ENCODE data around the gene MYO15B. TPM values are rescaled to one million over a fixed set of nuclear protein-coding genes. Genes with fewer than 3 reads are reported as not detected.

MYO15B gene
- total and polyA plus RNA-seq, 2 donors (not counting 1 experiment from before 2014, with no cell fraction given) = 452 to 1,019 TPM

DNA sequence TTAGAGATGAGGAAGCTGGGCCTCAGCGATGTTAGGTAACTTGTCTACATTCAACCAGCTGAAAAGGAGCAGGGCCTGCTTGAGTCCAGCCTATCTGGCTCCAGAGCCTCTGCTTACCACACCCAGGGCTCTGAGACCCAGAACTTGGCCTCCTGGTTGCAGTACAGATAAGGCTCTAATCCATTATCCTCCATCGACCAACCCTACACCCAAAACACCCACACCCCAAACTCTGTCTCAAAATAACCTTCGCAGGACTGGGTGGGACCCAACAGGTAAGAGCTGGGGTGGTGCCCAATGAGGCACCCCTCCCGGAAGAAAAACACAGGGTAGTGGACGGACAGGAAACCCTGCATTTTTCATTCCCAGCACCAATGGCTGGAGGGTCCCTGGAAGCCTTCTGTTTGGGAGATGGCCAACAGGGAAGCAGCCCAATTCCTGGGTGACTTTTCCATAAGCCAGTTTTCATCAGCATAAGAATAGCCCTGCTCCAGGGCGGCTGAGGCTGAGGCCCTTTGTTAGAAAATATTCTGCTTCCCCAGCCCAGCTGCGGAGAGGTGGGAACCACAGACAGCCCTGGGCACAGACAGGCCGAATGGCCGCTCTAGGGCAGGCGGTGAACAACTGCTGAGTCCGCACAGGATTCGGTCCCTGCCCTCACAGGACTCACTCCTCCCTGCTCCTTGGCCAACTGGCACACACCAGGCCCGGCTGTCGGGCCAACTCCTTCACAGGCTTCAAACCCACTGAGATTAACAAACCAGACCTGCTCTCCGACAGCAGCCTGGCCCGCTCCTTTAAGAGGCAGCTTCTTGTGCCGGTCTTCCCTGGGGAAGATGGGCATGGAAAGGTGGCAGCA is 55.4 kb downstream of the MYO15B start:
- CTCF ChIA-PET = interaction anchor here (0.9 to 6.8 kb wide), 3 partner anchors 11 to 42 kb away, joined by 3 to 78 read pairs (median 4); partner anchors contain the start of gene SMIM5
- POLR2A ChIA-PET = no interaction called here
- ATAC-seq (ENCODE audit: low read depth) = no peak

DNA sequence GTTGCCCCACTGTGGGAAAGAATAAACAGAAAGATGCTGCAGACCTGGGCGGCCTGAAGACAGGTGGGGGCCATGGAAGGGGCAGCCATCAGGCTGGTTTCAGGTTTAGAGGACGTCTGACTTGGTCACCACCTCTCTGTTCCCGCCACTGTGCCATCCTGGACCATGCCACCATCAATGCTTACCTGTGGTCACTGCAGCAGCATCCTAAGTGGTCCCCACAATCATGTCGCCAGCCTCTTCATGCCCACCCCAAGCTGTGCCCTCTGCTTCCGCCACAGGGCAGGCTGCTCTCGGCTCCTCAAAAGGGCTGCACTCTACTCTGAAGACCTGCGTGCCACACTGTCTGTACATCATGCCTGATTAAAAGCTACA is 56.0 kb downstream of the MYO15B start:
- Histone ChIP-seq H3K27ac (ENCODE audit: low read length in 2 of 2) (no peak overlapping the region), H4K20me1 (ENCODE audit: control insufficient read depth, insufficient read depth, low read length, poor library complexity, severe bottlenecking) (no peaks in the 10 kb centered on the region), H3K36me3 (replicated peaks in 1 of 2; ENCODE audit: control extremely low read depth in 1 of 2, control insufficient read depth in 1 of 2, extremely low read depth in 1 of 2, insufficient read depth in 2 of 2, low read length in 1 of 2) (peaks cover 2 to 19% of the 10 kb centered on the region in 2 experiments), H3K27me3 (replicated peaks in 1 of 4; ENCODE audit: control extremely low read depth in 1 of 4, control insufficient read depth in 3 of 4, insufficient read depth in 4 of 4, low read length in 3 of 4) (no peaks in the 10 kb centered on the region), H3K9ac (ENCODE audit: low read length) (no peak overlapping the region), H3K4me3 (ENCODE audit: control extremely low read depth in 1 of 5, extremely low read depth in 1 of 5, insufficient read depth in 1 of 5, low read depth in 2 of 5, low read length in 4 of 5) (no peak overlapping the region), H3K79me2 (ENCODE audit: control insufficient read depth, insufficient read depth, low read length) (no peaks in the 10 kb centered on the region), H3K9me3 (ENCODE audit: control extremely low read depth in 1 of 3, control insufficient read depth in 2 of 3, insufficient read depth in 1 of 3, low read length in 2 of 3) (no peaks in the 10 kb centered on the region), H3K4me1 (ENCODE audit: control insufficient read depth in 2 of 2, insufficient read depth in 2 of 2, low read length in 2 of 2) (peaks cover 8 to 12% of the 10 kb centered on the region in 2 donors), H3K4me2 (replicated peaks; ENCODE audit: low read depth, low read length, poor library complexity, severe bottlenecking) (no peak overlapping the region), H2AFZ (ENCODE audit: insufficient read depth, low read depth, low read length, poor library complexity, severe bottlenecking) (no peak overlapping the region)
- TF ChIP-seq, protein P1, sequence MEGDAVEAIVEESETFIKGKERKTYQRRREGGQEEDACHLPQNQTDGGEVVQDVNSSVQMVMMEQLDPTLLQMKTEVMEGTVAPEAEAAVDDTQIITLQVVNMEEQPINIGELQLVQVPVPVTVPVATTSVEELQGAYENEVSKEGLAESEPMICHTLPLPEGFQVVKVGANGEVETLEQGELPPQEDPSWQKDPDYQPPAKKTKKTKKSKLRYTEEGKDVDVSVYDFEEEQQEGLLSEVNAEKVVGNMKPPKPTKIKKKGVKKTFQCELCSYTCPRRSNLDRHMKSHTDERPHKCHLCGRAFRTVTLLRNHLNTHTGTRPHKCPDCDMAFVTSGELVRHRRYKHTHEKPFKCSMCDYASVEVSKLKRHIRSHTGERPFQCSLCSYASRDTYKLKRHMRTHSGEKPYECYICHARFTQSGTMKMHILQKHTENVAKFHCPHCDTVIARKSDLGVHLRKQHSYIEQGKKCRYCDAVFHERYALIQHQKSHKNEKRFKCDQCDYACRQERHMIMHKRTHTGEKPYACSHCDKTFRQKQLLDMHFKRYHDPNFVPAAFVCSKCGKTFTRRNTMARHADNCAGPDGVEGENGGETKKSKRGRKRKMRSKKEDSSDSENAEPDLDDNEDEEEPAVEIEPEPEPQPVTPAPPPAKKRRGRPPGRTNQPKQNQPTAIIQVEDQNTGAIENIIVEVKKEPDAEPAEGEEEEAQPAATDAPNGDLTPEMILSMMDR (IDR thresholded peaks at IDR 0.05) = no peak
- no peak for TF ChIP-seq EZH2 (IDR thresholded peaks at IDR 0.05; ENCODE audit: borderline replicate concordance, insufficient read depth, low read depth, low read length, poor library complexity, severe bottlenecking)
- intact Hi-C loops (cut with micrococcal nuclease) = no loop called here
- no peak overlapping the region for H3K27ac Mint-ChIP-seq
- H3K27me3 Mint-ChIP-seq = no peaks in the 10 kb centered on the region
- 98% methylated on average over 7 of the region's 7 CpGs for WGBS (ENCODE audit: insufficient coverage)
- ChIA-PET POLR2A (no interaction called here), CTCF (interaction anchor here (1.8 to 6.8 kb wide), 2 partner anchors 10 to 12 kb away, joined by 7 to 78 read pairs; partner anchors contain the start of gene SMIM5)
- ATAC-seq (ENCODE audit: low read depth) (no peak), DNase-seq (no peak)
- no peaks in the 10 kb centered on the region for H3K9me3 Mint-ChIP-seq (ENCODE audit: insufficient read depth)
- H3K4me1 Mint-ChIP-seq = peaks cover 13% of the 10 kb centered on the region
- H3K4me3 Mint-ChIP-seq = no peak overlapping the region

More for the DNA sequence above, 55.4 kb downstream of the MYO15B start:
- Mint-ChIP-seq H3K4me3 (no peak overlapping the region), H3K4me1 (peaks cover 13% of the 10 kb centered on the region), H3K27ac (no peak overlapping the region), H3K9me3 (ENCODE audit: insufficient read depth) (no peaks in the 10 kb centered on the region), H3K27me3 (no peaks in the 10 kb centered on the region)
- Histone ChIP-seq H3K36me3 (replicated peaks in 1 of 2; ENCODE audit: control extremely low read depth in 1 of 2, control insufficient read depth in 1 of 2, extremely low read depth in 1 of 2, insufficient read depth in 2 of 2, low read length in 1 of 2) (peaks cover 2 to 18% of the 10 kb centered on the region in 2 experiments), H3K27ac (ENCODE audit: low read length in 2 of 2) (no peak overlapping the region), H3K9me3 (ENCODE audit: control extremely low read depth in 1 of 3, control insufficient read depth in 2 of 3, insufficient read depth in 1 of 3, low read length in 2 of 3) (no peaks in the 10 kb centered on the region), H3K4me1 (ENCODE audit: control insufficient read depth in 2 of 2, insufficient read depth in 2 of 2, low read length in 2 of 2) (peaks cover 8 to 12% of the 10 kb centered on the region in 2 donors), H3K9ac (ENCODE audit: low read length) (no peak overlapping the region), H4K20me1 (ENCODE audit: control insufficient read depth, insufficient read depth, low read length, poor library complexity, severe bottlenecking) (no peaks in the 10 kb centered on the region), H3K79me2 (ENCODE audit: control insufficient read depth, insufficient read depth, low read length) (no peaks in the 10 kb centered on the region), H3K27me3 (replicated peaks in 1 of 4; ENCODE audit: control extremely low read depth in 1 of 4, control insufficient read depth in 3 of 4, insufficient read depth in 4 of 4, low read length in 3 of 4) (no peaks in the 10 kb centered on the region), H3K4me2 (replicated peaks; ENCODE audit: low read depth, low read length, poor library complexity, severe bottlenecking) (no peak overlapping the region), H3K4me3 (ENCODE audit: control extremely low read depth in 1 of 5, extremely low read depth in 1 of 5, insufficient read depth in 1 of 5, low read depth in 2 of 5, low read length in 4 of 5) (no peak overlapping the region), H2AFZ (ENCODE audit: insufficient read depth, low read depth, low read length, poor library complexity, severe bottlenecking) (no peak overlapping the region)
- intact Hi-C loops (cut with micrococcal nuclease) = no loop called here
- DNase-seq = no peak
- WGBS (ENCODE audit: insufficient coverage) = 96% methylated on average over 16 of the region's 17 CpGs
- TF ChIP-seq EZH2 (IDR thresholded peaks at IDR 0.05; ENCODE audit: borderline replicate concordance, insufficient read depth, low read depth, low read length, poor library complexity, severe bottlenecking) = no peak
- TF ChIP-seq, protein P1 (IDR thresholded peaks at IDR 0.05) = no peak
